Measurements from ENCODE around the gene ASB5. TPM values are rescaled to one million over a fixed set of nuclear protein-coding genes. Genes with fewer than 3 reads are reported as not detected.

The ASB5 gene
- total and polyA plus RNA-seq, 9 of the 15 experiments (the other 6 are each of a cell fraction or from before 2014, with no cell fraction given): not detected

DNA sequence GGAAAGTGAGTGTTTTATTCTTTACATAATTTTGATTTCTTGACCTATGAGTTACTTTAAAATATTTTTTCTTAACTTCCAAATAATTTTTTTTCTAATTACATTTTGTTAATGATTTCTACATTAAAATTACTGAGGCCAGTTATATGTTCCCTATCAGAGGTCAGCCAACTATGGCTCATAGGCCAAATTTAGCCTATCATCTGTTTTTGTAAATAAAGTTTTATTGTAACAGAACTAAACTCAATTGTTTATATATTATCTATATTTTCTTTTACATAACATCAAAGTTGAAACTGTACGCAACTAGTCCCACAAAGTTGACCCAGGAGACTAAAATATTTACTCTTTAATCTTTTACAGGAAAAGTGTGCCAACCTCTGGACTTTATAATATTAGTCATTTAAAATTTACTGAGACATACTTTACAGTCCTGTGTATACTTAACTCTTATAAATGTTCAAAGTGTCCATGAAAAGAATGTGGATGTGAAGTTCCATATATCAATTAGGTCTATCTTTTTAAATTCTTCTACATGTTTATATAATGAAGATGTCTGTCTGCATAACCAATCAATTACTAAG is 26.2 kb downstream of the ASB5 start (continued):
- TF ChIP-seq, protein P1, sequence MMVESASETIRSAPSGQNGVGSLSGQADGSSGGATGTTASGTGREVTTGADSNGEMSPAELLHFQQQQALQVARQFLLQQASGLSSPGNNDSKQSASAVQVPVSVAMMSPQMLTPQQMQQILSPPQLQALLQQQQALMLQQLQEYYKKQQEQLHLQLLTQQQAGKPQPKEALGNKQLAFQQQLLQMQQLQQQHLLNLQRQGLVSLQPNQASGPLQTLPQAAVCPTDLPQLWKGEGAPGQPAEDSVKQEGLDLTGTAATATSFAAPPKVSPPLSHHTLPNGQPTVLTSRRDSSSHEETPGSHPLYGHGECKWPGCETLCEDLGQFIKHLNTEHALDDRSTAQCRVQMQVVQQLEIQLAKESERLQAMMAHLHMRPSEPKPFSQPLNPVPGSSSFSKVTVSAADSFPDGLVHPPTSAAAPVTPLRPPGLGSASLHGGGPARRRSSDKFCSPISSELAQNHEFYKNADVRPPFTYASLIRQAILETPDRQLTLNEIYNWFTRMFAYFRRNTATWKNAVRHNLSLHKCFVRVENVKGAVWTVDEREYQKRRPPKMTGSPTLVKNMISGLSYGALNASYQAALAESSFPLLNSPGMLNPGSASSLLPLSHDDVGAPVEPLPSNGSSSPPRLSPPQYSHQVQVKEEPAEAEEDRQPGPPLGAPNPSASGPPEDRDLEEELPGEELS (CRISPR knock-in tag; IDR thresholded peaks at IDR 0.05; ENCODE audit: borderline replicate concordance): no peak
- TF ChIP-seq MBD2 (IDR thresholded peaks at IDR 0.05; ENCODE audit: borderline replicate concordance, low read depth): no peak

DNA sequence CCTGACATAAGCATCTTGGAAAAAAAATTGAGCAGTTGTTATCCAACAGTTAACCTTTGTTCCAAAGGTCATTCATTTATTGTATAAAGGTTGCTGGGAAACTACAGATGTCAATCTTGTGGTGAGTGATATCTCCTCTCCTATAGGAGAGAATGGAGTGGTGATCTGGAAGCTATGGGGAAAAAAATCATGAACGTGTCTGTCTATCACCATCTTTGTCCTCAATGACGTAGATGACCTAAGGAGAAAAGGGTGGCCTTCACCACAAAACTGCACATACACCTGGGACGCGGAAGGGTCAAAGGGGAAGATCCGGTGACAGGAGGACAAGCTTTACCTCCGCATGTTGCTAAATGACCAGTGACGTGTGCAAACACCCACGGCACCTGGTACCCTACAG is 27.3 kb downstream of the ASB5 start:
- POLR2A ChIA-PET: interaction anchor here (0.6 to 0.7 kb wide), 2 partner anchors 15 to 22 kb away, joined by 3 to 5 read pairs; no protein-coding TSS in a partner anchor
- CTCF ChIA-PET (ENCODE audit: low intra/inter-chr PET ratio): no interaction called here

More for the DNA sequence above, 27.3 kb downstream of the ASB5 start:
- Histone ChIP-seq H2AFZ (ENCODE audit: low read depth, low read length) (no peak overlapping the region), H3K4me3 (no peak overlapping the region), H3K79me2 (ENCODE audit: control insufficient read depth, insufficient read depth, low read length) (no peaks in the 10 kb centered on the region), H3K27ac (ENCODE audit: extremely low read depth, low read depth, low read length) (no peak overlapping the region), H3K4me2 (ENCODE audit: insufficient read depth, low read length) (no peak overlapping the region), H3K9me3 (replicated peaks; ENCODE audit: control insufficient read depth, insufficient read depth, low read depth, low read length) (no peaks in the 10 kb centered on the region), H3K27me3 (ENCODE audit: control insufficient read depth in 2 of 2, insufficient read depth in 2 of 2, low read length in 2 of 2) (no peaks in the 10 kb centered on the region), H4K20me1 (replicated peaks; ENCODE audit: control insufficient read depth, insufficient read depth, low read length) (no peaks in the 10 kb centered on the region), H3K9ac (ENCODE audit: insufficient read depth in 1 of 2, low read depth in 2 of 2, low read length in 2 of 2) (no peak overlapping the region), H3K4me1 (replicated peaks in 1 of 2; ENCODE audit: control insufficient read depth in 2 of 2, insufficient read depth in 2 of 2, low read length in 2 of 2) (no peaks in the 10 kb centered on the region), H3K9me1 (ENCODE audit: control insufficient read depth, insufficient read depth, low read length) (no peaks in the 10 kb centered on the region), H3K36me3 (ENCODE audit: control insufficient read depth, insufficient read depth, low read length) (no peaks in the 10 kb centered on the region)
- intact Hi-C loops (cut with micrococcal nuclease): no loop called here
- FAIRE-seq (no peak), DNase-seq (ENCODE audit: extremely low read depth in 1 of 4, low spot score in 3 of 4) (no peak), ATAC-seq (no peak)
- in situ Hi-C loops (cut with MboI): no loop called here
- no peak for TF ChIP-seq HNRNPH1 (optimal IDR thresholded peaks at IDR 0.05; ENCODE audit: low read depth, low read length)
- no peak for TF ChIP-seq SIN3A (IDR thresholded peaks at IDR 0.05; ENCODE audit: borderline replicate concordance in 2 of 2, control insufficient read depth in 1 of 2, low read depth in 2 of 2, low read length in 2 of 2)
- 4% methylated on average over 8 of the region's 8 CpGs for WGBS (ENCODE audit: insufficient coverage, low coverage, missing lambda C conversion rate)
- BruUV-seq (replicated peaks): no TSS peak
